HG02840 (cell line): Measurements from ENCODE around the gene GRK1.

Experiments
- ATAC-seq: cut with Tn5 transposase; IDR thresholded peaks from one replicate; pipeline ENCODE4 v1.9.1; 2021; ENCODE audit warnings: mild to moderate bottlenecking, moderate library complexity, moderate number of reproducible peaks; ENCODE audit not compliant: unreplicated experiment, low FRiP score

The GRK1 gene

DNA sequence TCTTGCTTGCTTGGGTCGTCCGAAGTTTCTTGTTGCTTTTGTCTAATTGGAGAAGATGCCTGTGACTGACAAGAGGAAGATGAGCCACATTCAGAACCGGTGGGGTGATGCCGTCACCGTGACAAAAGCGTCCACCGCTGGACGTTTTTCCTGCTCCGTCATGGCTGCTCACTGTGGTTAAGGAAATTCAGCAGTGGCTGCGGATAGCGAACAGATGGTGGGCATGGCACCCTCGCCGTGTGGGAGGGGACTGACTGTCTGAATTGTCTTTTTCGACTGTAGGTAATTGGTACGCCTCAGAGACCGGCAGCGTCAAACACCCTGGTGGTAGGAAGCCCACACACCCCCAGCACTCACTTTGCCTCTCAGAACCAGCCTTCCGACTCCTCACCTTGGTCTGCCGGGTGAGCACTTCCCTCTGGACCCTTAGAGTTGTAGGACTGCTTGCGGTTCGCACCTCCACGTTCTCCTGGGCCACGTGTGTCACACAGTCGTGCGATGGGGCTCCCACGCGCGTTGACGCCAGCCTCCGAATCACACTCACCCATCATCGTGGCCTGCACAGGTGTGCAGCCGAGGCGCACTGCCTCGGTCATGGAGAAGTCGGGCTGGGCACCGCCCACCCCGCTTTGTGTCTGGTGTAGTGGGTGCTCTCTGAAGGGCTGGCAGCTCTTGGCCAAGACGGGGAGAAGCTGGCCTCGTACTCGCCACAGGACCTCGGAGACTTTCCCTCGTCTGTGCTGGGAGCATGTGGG lies 35.5 kb upstream of the GRK1 start:
- ATAC-seq = no peak

DNA sequence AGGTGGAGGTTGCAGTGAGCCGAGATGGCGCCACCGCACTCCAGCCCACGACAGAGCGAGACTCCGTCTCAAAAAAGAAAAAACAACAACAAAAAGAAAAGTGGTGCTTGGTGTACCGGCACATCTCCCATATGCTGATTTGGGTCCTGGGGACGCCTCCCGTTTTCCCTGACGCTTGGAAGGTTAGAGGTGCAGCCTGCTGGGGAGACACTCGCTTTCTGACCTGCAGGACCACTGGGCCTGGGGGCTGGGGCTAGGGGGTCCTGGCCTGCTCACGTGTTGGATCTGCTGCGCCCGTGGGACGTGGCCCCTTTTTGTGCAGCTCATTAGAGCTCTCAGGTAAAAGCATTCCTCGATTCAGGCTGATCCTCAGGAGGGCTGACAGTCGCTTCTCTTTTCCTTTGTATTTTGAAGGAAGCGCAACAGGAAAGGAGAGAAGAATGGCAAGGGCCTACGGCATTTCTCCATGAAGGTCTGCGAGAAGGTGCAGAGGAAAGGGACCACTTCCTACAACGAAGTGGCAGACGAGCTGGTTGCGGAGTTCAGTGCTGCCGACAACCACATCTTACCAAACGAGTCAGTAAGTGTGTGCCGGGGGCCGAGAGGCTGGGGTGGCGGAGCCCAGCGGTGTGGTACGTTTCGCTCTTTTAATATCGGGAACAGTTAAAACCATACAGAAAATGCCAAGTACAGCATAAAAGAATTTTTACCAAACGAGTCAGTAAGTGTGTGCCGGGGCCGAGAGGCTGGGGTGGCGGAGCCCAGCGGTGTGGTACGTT lies 34.1 kb upstream of the GRK1 start:
- no peak for ATAC-seq

DNA sequence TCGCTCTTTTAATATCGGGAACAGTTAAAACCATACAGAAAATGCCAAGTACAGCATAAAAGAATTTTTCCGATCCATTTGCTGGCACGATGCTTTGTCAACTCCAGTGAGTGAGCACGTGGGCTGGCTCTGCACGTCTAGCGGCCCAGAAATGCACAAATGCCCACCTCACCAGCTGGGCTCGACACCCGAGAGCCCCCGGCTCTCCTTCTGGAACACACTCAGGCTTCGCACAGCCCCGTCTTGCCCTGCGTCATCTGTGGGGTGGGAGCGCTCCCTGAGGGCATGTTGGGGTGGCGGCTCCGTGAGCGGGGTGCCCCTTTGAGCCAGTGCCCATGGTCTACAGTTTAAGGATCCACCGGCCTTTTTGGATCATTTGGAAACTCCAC lies 33.5 kb upstream of the GRK1 start:
- no peak for ATAC-seq

DNA sequence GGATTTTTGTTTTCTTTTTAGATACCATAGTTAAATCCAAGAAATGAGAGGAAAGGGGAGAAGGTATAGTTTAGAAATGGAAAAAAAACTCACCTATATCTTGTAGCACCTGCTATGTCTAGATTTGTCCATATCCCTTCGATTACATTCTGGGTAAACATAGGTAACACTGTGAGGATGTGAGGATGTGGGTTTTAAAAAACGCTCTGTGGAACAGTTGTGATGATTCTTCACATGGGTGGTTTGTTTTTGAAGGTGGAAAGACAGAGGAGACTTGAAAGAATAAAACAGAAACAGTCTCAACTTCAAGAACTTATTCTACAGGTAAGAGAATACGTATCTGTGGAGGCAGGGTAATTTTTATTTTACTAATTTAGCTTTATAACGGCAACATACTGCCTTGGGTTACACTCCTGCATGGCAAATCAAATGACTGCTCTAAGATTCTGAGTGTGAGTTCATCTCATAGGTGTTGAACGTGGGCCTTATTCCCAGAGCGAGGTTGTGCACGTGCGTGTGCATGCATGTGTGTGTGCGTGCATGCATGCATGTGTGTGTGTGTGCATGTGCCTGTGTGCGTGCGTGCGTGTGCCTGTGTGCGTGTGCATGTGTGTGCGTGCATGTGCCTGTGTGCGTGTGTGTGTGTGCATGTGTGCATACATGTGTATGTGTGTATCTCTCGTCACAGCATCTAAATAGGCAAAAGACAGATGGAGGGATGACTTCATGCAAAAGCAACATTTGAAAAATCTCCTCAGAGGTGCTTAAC lies 32.6 kb upstream of the GRK1 start:
- ATAC-seq = no peak

DNA sequence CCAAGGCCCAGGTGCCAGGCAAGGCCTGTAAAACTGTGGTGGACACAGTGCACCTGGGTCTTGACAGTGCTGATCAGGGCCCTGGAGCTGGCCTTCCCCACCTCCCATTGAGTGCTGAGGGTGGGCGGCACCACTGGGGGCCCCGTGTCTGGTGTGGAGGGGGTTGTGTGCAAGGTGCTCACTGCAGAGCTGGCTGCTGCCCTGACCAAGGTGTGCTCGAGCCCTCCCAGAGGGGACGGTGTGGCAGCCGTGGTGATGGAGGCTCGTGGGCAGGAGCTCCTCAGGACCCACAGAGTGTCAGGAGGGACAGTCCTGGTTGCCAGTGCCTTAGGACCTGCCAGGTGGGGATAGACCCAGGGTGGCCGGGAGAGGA lies 32.0 kb upstream of the GRK1 start:
- no peak for ATAC-seq

DNA sequence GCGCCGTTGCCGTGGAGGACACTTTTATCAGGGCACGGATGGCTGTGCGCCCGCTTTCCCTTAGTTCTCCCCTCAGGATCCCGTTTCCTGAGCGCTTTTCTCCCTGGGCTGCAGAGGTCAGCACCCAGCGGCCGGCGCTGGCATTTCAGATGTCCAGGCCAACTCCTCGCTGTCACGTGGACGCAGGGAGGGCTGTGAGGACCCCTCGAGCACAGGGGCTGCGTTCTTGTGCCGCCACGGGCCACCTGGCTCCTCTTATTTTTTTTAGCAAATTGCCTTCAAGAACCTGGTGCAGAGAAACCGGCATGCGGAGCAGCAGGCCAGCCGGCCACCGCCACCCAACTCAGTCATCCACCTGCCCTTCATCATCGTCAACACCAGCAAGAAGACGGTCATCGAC lies 31.3 kb upstream of the GRK1 start:
- ATAC-seq = no peak

DNA sequence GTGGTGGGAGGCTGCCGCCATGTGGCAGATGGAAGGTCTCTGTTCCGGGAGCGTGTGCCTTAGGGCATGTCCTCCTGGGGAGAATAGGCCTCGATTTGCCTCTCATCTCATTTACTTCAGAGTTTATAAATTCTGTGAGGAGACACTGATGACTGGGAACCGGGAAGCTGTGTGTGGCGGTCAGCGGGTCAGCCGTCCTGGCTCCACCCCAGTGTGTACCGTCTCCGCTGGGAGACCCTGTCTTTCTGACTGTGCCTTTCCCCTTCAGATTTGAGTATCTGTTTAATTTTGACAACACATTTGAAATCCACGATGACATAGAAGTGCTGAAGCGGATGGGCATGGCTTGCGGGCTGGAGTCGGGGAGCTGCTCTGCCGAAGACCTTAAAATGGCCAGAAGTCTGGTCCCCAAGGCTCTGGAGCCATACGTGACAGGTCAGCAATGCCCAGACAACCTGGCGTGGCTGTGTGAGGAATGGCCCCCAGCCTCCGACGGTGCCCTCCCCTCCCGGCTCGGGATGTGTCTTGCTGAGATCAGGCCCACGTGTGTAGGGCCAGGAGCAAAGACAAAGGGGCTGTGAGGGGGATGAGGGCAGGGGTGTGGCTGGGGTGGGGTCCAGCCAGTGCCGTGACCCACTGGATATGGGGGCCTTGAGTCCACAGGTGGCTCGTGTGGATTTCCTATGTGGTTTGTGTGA lies 30.6 kb upstream of the GRK1 start:
- ATAC-seq = no peak

DNA sequence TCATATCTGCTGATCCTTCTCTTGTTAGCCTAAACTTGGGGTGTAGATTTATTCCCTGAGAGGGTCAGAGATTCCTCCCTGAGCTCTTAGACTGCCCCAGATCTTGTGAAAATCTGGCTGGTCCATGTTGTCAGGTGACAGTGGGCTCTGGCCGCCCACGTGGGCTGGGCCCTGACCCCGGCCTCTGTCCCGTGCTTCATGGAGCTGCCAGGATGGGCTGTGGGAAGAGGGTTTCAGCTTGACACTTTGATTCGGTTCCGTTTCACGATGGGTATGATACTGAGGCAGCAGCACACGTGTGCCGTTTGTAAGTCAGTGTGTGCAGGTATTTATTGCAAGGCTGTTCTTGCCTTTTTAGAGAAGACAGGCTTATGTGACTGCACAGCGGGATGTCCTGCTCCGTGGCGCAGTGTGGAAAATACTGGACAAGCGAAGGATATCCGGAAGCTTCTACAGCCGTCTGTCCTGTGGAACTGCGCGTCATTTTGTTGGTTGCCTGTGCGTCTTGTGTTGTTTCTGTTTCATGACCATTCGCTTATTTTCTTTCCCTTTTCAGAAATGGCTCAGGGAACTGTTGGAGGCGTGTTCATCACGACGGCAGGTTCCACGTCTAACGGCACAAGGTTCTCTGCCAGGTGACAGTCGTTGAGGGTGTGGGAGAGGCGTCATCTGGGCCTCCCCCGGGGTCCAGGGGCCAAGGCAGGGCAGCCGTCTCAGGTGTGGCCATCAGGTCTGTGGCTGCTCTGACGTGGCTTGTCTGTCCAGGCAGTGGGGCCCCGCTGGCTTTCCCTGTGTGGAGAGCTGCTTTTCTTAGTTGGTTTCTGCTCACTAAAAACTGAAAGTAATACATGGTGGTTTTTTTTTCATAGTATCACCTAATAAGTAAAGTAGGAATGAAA lies 29.5 kb upstream of the GRK1 start:
- ATAC-seq = no peak

DNA sequence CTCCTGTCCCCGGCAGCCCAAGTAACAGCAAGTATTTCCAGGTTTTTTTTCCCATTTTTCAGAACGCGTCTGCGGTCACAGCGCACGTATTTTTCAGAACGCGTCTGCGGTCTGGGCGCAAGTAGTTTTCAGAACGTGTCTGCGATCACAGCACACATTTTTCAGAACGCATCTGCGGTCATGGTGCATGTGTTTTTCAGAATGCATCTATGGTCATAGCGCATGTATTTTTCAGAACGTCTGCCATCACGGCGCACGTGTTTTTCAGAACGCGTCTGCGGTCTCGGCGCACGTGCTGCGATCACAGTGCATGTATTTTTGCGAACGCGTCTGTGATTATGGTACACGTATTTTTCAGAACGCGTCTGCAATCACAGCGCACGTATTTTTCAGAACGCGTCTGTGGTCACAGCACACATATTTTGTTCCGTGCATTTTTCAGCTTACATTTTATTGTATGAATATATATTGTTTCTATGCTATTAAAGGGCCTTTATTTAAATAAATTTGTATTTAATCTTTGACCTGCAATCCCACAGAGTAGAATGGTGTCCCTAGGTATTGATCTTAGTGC lies 28.8 kb upstream of the GRK1 start:
- ATAC-seq = no peak

DNA sequence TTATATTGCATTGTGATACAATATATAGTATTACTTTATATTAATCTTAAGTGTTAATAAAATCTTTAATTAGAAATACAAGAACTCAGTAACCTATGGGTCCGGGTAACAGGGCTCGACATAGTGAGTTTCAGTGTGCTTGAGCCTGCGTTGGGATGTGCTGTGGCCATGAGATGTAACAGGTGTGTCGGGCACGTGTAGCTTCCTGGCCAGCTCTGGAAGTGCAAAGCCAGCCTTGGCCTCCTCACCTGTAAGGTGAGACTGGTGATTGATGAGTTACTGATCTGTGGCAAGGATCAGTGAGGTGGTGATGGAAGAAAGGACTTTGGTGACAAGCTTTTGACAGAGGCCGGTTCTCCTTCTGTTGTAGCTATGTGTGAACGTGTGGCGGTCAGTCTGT lies 28.2 kb upstream of the GRK1 start:
- no peak for ATAC-seq

DNA sequence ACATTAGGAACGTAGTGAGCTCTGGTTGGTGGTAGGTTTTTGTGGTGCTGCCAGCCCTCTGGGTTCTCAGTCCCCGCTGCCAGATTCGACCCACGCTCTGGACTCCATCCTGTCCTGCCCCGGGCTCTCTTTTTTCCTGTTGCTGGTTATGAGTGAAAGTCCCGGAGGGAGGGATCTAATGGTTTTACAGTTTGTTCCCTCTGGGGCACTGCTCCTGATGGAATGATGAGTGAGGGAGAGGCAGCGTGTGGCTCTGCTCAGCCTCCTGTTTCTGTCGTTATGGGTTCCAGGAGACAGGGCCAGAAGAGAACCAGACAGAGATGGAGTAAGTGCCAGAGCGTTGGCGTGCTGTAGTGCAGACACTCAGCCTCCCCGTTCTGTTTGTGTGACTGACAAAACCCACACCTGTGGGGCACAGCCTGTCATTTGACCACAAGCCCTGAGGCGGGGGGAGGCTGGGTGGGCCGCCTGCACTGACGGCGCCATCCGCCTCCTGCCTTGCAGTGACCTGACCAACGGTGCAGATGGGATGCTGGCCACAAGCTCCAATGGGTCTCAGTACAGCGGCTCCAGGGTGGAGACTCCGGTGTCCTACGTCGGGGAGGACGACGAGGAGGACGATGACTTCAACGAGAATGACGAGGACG lies 27.3 kb upstream of the GRK1 start:
- no peak for ATAC-seq

DNA sequence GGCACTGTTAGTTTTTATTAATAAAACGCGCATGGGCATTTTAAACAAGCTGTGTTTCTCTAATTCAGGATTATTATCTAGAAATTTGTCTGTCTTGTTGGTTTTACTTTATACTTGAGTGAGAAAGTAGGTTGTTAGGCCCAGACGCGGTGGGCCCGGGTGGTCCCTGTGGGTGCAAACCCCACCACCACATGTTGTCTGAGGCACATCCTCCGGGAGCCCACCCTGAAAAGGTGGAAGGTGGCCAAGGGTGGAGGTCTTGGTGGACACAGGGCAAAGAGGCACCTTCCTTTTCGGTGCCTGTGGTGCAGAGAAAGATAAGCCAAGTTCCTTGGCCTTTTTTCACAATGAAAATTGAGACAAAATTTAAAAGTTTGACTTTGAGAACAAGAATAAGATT lies 25.6 kb upstream of the GRK1 start:
- no peak for ATAC-seq

DNA sequence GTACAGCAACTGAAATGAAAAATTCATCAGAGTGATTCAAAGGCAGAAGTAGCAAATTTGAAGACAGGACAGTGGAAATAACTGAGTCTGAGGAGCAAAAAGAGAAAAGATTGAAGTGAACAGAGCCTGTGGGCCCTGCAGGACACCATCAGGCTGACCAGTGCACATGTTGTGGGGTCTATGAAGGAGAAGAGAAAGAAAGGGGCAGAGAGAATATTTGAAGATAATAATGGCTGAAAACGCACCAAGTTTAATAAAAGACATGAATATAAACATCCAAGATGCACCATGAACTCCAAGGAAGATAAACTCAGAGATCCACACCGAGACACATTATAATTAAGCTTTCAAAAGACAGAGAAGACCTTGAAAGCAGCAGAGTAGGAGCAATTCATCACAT lies 24.5 kb upstream of the GRK1 start:
- no peak for ATAC-seq

DNA sequence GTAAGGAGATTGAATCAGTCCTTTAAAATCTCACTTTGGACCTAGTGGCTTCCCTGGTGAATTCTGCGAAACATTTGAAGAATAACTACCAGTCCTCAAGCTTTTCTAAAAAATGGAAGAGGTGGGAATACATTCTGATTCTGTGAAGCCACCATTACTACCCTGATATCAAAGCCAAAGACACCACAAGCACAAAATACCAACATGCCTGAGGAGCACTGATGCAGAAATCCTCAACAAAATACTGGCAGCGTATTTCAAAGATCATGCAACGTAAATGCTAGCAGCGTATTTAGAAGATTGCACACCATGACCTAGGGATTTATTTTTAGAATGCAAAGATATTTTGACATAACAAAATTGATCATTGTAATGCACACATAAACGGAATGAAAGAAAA lies 23.4 kb upstream of the GRK1 start:
- no peak for ATAC-seq

DNA sequence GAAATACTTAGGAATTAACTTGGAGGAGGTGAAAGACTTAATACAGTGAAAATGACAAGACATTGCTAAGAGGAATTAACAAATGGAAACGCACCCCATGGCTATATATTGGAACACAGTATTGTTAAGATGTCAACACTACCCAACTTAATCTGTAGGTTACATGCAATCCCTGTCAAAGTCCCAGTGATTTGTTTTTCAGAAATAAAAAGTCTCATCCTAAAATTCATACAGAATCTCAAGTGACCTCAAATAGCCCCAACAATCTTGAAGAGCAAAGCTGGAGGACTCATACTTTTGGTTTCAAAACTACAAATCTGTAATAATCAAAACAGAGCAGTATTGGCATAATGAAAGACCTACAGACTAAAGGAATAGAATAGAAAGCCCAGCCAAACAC lies 22.2 kb upstream of the GRK1 start:
- ATAC-seq = no peak

DNA sequence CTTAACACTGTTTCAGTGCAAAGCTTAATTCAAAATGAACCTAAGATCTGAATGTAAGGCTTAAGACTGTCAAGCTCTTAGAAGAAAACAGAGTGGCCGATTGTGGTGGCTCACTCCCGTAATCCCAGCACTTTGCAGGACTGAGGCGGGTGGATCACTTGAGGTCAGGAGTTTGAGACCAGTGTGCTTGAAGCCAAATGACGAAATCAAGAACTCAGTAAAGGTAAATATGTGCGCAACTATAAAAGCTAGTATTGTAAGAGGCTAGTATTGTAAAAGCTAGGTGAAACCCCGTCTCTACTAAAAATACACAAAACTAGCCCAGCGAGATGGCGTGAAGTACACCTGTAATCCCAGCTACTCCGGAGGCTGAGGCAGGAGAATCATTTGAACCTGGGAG lies 21.7 kb upstream of the GRK1 start:
- ATAC-seq = no peak

DNA sequence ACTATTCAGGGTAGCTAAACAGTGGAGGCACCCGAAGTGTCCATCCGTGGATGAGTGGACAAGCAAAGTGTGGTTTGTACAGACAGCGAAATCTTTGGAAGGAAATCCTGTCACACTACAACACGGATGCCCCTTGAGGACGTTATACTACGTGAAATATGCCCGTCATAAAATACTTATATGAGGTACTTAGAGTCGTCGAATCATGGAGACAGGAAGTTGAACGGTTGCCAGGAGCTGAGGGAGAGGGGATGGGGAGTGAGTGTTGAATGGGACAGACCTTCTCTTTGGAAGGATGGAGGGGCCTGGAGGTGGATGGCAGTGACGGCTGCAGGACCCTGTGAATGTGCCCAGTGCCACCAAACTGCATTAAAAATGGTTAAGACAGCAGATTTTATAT lies 20.6 kb upstream of the GRK1 start:
- ATAC-seq = no peak

DNA sequence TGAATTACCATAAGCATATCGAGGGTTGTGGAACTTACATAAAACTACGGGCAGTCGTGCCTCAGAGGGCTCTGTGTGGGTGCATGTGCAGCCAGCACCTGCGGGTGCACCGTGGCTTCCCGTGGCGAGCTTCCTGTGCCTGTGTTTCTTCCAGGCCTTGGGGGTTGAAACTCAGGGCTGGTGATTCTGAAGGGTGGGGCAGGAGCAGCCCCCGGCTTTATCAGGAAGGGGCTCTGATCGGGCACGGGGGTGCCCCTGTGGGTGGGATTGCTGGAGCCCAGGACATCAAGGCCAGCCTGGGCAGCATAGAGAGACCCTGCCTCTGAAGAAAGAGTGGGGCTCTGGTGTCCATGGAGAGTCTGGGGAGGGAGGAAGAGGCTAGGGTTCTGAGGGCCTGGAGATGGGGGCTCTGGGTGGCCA lies 20.1 kb upstream of the GRK1 start:
- no peak for ATAC-seq
